HG03439 (cell line): ENCODE measurements around the gene XRRA1.

Experiments used
- ATAC-seq: cut with Tn5 transposase; IDR thresholded peaks from one replicate; pipeline ENCODE4 v1.9.1; 2021; ENCODE audit warnings: mild to moderate bottlenecking, moderate library complexity; ENCODE audit not compliant: unreplicated experiment

The XRRA1 gene

DNA sequence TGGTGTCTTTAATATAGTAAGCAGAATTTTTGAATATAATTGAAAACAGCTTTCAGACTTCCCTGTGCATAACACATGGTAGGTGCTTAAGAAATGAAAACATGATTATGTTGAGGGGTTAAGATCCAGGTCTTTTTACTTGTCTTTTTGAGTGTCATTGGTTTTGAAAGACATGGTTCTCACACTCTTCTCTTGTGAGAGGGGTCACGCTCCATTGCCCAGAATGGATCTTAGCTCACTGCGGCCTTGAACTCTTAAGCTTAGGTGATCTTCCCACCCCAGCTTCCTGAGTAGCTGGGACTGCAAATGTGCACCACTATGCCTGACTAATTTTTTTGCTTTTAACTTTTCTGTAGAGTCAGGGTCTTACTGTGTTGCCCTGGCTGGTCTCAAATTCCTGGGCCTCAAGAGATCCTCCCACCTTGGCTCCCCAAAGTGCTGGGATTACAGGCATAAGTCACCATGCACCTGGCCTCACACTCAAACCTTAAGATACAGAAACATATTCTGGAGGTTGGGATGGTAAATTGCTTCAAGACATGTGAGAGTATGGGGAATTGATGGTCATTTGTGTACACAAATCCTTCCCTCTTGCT is 1.6 kb upstream of the XRRA1 start:
- ATAC-seq: no peak

DNA sequence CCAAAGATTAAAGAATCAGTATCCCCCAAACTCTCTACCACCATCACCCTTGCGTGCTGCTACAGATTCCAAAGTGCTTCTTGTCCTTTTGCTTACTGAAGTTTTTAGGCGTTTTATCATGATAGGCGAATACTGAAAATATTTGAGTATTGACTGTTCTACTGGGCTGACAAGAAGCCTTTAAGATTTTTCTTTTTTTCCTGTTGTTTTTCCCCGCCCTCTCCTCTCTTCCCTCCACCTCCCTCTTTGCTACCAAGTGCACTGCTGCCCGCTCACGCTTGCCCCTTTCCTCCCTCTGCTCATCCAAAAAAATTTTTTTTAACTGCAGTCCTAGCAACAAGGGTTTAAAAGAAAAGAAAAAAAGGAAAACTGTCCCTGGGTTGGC is 854 bp upstream of the XRRA1 start:
- ATAC-seq: no peak

- peak; percentile 15 for ATAC-seq
Measured at GRCh38 chr11:74948546-74948897, 369 bp downstream of the XRRA1 start.

DNA sequence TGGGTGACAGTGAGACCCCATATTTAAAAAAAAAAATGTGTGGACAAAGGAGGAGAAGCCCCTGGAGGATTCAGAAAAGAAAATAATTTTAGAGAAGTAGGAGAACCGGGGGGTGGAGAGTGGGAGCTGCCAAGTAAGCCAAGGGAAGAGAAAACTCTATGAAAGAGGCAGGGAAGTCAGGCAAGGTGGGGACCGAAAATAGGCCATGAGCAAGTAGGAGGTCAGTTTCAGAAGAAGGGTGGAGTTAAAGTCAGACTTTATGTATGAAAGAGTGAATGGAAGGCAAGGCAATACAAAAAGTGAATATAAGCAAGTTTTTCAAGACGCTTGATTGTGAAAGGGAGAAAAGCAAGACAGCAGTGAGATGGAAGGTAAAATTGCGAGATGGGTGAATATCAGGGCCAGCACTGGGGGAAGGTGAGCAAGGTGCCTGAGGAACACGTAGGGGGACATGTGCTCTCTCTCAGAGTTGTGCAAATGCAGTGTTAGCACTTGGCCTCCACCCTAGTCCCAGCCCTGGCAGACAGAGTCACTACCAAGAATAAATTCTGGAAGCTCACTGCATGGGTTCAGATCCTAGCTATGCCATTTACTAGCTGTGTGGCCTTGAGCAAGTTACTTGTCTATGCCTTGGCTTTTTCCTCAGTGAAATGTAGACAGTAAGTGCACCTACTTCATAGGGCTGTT is 6.7 kb downstream of the XRRA1 start:
- no peak for ATAC-seq

- ATAC-seq: no peak
Measured at GRCh38 chr11:74941492-74941891, 7.4 kb downstream of the XRRA1 start.

DNA sequence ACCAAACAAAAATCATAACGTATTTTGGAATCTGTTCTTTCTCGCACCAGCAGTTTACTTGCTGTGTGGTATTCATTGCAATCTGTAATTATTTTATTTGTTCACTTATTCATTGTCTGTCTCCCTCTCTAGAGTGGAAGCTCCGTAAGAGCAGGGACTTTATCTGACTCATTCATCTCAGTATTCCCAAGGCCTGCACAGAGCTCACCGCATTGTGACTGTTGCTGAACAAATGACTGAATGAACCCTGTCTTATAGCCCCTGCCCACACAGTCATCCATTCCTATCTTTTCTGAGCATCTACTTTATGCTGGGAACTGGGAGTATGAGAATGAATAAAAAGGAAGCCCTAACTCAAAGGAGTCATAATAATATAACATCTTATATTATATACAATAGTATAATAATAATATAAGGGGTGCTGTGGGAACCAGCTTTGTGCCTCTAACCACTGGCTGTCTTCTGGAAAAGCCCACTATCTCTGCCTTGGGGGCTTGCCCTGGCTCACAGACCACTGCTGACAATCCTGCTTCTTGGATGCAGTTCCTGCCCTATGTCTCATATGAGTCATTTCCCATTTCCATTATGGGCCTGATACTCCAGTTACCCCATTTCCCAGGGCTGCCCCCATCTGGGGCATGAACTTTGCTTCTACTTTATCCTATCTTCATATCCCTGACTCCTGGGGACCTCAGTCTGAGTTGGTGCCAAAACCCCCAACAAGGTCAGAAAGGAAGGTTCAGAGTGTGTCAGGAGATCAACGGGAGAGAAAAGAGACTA is 11.0 kb downstream of the XRRA1 start:
- no peak for ATAC-seq

DNA sequence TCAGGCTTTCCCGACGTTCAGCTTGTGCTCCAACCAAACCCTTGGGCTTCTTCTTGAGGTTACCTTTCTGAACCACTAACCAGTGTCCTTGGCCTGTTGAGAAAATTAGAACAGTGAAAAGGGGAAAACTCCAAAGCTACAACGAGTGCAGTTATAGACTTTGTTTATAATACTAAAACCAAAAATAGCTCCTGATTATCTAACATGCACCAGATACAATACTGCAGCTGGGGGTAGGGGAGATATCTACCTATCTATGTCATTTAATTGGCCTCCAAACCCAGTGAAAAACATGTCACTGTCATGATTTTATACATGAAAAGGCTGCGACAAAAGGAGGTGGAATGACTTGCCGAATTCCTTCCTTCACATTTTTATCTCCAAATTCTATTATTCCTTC is 11.9 kb downstream of the XRRA1 start:
- ATAC-seq: no peak

DNA sequence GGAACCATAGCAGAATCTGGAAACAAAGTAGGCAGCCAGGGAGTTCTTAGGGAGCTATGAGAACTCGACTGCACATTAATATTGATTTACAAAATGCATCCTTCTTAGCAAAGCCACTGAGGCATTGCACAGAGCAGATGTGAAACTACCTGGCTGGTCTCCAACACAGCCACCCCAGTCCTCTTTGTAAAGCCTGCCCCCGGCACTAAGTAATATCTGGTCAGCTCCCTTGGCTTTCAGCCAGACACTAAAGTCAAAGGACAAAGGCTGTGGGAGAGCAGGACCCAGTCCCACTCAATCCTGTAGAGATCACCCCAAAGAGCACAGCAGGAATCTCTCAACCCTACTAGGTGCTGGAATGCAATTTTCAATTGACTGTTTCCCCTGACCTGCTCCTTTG is 12.8 kb downstream of the XRRA1 start:
- no peak for ATAC-seq

DNA sequence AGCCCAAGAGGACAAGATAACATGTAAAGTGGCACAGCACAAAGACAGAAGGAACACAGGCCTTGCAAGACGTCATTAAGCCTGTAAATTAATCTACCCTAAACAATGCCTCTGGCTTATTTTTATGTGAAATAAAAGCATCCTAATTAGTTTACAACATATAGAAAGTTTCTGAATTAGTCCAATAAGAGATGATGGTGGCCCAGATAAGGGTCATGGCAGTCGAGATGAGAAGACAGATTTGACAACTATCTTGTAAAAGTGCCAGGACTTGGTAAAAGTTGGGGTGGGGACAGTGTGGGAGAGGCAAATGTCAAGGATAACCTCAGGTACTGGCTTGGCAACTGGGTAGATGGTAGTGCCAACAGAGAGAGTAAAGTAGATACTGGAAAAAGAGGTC is 13.6 kb downstream of the XRRA1 start:
- no peak for ATAC-seq

- ATAC-seq: no peak
Measured at GRCh38 chr11:74933765-74934164, 15.1 kb downstream of the XRRA1 start.

- no peak for ATAC-seq
Measured at GRCh38 chr11:74932797-74933196, 16.1 kb downstream of the XRRA1 start.

DNA sequence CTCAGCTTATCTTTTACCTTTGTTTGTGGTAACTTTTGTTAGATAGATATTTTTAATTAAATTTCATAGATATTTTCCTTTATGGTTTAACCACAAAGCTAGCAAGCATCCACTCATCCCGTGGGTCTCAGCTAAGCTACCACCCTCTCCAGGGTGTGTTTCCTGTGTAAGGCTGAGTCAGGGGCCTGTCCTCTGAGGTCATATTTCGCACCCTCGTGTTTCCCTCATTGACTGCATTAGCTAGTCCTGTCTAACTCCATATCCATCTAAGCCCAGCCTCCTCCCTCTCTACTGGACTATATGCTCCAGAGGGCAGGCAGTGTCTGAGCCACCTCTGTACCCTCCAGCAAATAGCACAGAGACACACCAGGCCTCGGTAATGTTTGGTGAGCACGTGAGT is 16.7 kb downstream of the XRRA1 start:
- ATAC-seq: no peak

GRCh38 chr11:74929431-74930363 is 19.2 kb downstream of the XRRA1 start:
- peak; percentile 69 for ATAC-seq

- no peak for ATAC-seq
Measured at GRCh38 chr11:74927496-74927895, 21.4 kb downstream of the XRRA1 start.

DNA sequence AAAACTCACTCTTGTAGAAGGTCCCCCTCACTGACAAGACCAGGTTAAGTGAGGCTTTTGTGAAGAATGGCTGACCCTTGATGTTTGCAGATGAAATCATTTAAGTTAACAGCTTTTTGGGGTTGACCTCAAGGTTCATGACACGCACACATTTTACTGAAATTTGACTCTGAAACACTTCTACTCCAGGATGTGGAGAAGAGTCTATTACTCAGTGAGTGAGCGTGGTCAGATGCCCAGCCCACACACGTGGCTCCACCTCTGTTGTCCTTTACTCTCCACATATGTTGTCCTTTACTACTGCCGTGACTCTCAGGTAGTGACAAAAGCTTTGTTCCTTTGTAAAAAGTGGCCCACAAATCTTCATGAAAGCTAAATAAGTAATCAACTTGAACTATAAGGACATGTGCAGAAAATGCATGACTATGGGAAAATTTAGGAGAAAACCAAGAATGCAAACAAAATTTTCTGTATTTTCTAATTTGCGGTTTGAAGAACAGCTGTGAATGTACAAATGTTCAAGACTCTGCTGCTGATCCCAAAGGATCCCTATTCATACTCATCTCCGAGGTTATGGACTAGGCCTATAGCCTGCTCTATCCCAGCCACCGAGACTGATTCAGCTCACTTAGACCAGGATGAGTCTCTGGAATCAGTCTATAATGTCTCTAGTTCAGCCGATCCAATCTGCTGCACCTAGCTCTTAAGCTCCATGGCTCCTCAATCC is 22.4 kb downstream of the XRRA1 start:
- ATAC-seq: no peak

GRCh38 chr11:74925281-74925680 is 23.6 kb downstream of the XRRA1 start:
- ATAC-seq: no peak

- no peak for ATAC-seq
Measured at GRCh38 chr11:74923125-74923524, 25.8 kb downstream of the XRRA1 start.

DNA sequence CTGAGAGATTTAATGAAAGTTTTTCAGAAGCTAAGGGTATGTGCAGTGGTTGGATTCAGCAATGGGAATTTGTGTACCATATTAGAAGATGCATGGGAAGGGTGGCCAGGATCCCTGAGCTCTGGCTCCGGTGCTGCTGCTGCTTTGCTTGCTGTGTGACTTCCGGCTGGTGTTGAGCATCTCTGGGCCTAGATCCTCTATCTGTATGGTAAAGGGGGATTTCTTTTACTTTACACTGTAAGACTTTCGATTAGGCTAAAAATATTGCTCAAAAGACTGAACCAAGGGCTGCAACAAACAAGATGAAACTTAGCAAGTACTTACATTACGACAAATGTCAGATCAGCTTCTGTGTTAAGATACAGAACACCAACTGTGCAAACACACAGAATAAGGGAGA is 39.1 kb downstream of the XRRA1 start:
- ATAC-seq: no peak

DNA sequence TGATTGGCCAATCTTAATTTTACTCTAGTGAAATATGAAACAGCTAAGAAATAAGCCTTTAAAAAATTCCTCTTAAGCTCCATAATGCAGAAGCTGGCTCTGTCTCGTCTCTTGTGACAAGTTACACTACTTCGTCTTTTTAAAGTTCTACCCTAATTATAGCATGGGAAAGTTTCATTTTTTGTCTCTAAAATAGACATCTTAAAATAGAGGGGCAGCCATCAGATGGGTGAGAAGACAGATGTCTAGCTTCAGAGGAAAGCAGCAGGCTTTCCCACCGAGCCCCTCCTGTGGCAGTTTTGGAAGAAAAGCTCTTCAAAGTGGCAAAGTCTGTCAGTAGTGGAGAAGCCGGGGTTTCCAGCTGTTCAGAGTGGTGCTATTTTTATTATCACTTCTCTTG is 39.5 kb downstream of the XRRA1 start:
- ATAC-seq: no peak

DNA sequence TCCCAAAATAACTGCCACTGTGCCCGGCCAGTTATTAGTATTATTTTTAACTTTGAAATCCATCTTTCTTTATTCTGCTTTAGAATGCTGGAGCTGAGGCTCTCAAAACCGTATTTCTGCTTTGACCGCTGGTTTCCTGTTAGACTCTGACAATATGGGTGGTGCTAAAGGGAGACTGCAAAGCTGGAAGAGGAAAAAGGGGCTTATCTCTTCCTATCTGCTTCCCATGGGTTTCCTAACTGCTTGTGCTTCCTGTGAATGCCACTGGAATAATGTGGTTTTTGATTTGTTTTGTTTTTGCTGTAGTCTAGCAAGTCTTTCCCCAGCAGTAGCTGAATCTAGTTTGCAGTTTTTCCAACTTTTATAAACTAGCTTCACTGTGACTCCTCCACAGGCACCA is 43.6 kb downstream of the XRRA1 start:
- no peak for ATAC-seq

DNA sequence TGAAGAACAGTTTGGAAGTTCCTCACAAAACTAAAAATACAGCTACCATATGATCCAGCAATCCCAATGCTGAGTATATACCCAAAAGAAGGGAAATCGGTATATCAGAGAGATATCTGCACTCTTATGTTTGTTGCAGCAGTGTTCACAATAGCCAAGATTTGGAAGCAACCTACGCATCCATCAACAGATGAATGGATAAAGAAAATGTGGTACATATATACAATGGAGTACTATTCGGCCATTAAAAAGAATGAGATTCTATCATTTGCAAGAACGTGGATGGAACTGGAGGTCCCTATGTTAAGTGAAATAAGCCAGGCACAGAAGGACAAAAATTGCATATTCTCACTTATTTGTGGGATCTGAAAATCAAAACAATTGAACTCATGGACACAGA is 46.5 kb downstream of the XRRA1 start:
- ATAC-seq: no peak
